Trophoblast cell (in vitro differentiated cells and primary cell): ENCODE results near the gene STAC2.
A peak's percentile ranks its signal among the peaks of the same experiment; 100 is the strongest.

Experiments used
- DNase-seq, 2 donors: peaks; one replicate each; pipeline ENCODE4 v3.0.0-alpha.2; 2016
- H2AFZ ChIP-seq: 2 replicates; pipeline ENCODE4 v1.6.1; 2013; ENCODE audit warnings: low read length, moderate library complexity, mild to moderate bottlenecking; ENCODE audit not compliant: insufficient read depth, poor library complexity
- H2AK5ac ChIP-seq: 2 replicates; pipeline ENCODE4 v1.6.1; 2013; ENCODE audit warnings: mild to moderate bottlenecking, low read length
- H2BK120ac ChIP-seq: 2 replicates; pipeline ENCODE4 v1.6.1; 2013; ENCODE audit warnings: low read length, mild to moderate bottlenecking, moderate library complexity; ENCODE audit not compliant: insufficient read depth, poor library complexity
- H2BK12ac ChIP-seq: 2 replicates; pipeline ENCODE4 v1.6.1; 2013; ENCODE audit warnings: mild to moderate bottlenecking, low read length, moderate library complexity
- H2BK5ac ChIP-seq: 2 replicates; pipeline ENCODE4 v1.6.1; 2013; ENCODE audit warnings: low read length, low read depth, moderate library complexity, mild to moderate bottlenecking; ENCODE audit not compliant: poor library complexity
- H3K14ac ChIP-seq: 2 replicates; pipeline ENCODE4 v1.6.1; 2013; ENCODE audit warnings: mild to moderate bottlenecking, low read length
- H3K18ac ChIP-seq: 2 replicates; pipeline ENCODE4 v1.6.1; 2013; ENCODE audit warnings: mild to moderate bottlenecking, low read length
- H3K23ac ChIP-seq: 2 replicates; pipeline ENCODE4 v1.6.1; 2013; ENCODE audit warnings: low read length
- H3K27ac ChIP-seq: 2 replicates; pipeline ENCODE4 v1.5.1; 2013; ENCODE audit warnings: low read depth, mild to moderate bottlenecking, inconsistent platforms, low read length, moderate library complexity
- H3K27me3 ChIP-seq: 2 replicates; pipeline ENCODE4 v1.6.1; 2013; ENCODE audit warnings: inconsistent platforms, mild to moderate bottlenecking, low read length, moderate library complexity; ENCODE audit not compliant: insufficient read depth
- H3K36me3 ChIP-seq, 2 experiments: 1 replicate in 1 of 2; 2 replicates in 1 of 2; pipeline ENCODE4 v1.6.1; 2013; ENCODE audit warnings: low read length in 2 of 2, mild to moderate bottlenecking in 2 of 2, moderate library complexity in 1 of 2; ENCODE audit not compliant: insufficient read depth in 2 of 2, control insufficient read depth in 1 of 2
- H3K4ac ChIP-seq: 2 replicates; pipeline ENCODE4 v1.6.1; 2013; ENCODE audit warnings: low read depth, mild to moderate bottlenecking, low read length, moderate library complexity
- H3K4me1 ChIP-seq, 2 experiments: 1 replicate in 1 of 2; 2 replicates in 1 of 2; pipeline ENCODE4 v1.6.1; 2013; ENCODE audit warnings: low read length in 2 of 2, mild to moderate bottlenecking in 2 of 2, moderate library complexity in 1 of 2; ENCODE audit not compliant: insufficient read depth in 2 of 2, control insufficient read depth in 1 of 2
- H3K4me2 ChIP-seq: 2 replicates; pipeline ENCODE4 v1.6.1; 2013; ENCODE audit warnings: inconsistent platforms, mild to moderate bottlenecking, low read length, moderate library complexity
- H3K4me3 ChIP-seq: 2 replicates; pipeline ENCODE4 v1.5.1; 2013; ENCODE audit warnings: mild to moderate bottlenecking, low read depth, low read length, inconsistent platforms
- H3K79me1 ChIP-seq: one replicate; pipeline ENCODE4 v1.6.1; 2013; ENCODE audit warnings: low read length
- H3K79me2 ChIP-seq: 2 replicates; pipeline ENCODE4 v1.6.1; 2013; ENCODE audit warnings: low read length, mild to moderate bottlenecking; ENCODE audit not compliant: control insufficient read depth, insufficient read depth, poor library complexity
- H3K9ac ChIP-seq: 2 replicates; pipeline ENCODE4 v1.6.1; 2013; ENCODE audit warnings: mild to moderate bottlenecking, low read length
- H3K9me3 ChIP-seq: 2 replicates; pipeline ENCODE4 v1.6.1; 2013; ENCODE audit warnings: low read depth, mild to moderate bottlenecking, control low read depth, inconsistent platforms, low read length; ENCODE audit not compliant: insufficient read depth
- H4K12ac ChIP-seq: 2 replicates; pipeline ENCODE4 v1.6.1; 2013; ENCODE audit warnings: low read depth, mild to moderate bottlenecking, low read length, moderate library complexity
- H4K8ac ChIP-seq: 2 replicates; pipeline ENCODE4 v1.6.1; 2013; ENCODE audit warnings: low read depth, mild to moderate bottlenecking, low read length, moderate library complexity
- H4K91ac ChIP-seq: one replicate; pipeline ENCODE4 v1.6.1; 2013; ENCODE audit warnings: low read depth, mild to moderate bottlenecking, low read length, moderate library complexity
- WGBS: extraction: QIAGEN DNeasy Blood & Tissue Kit; methylation state at CpG from one replicate; pipeline ENCODE4 v1.1.7; 2013; ENCODE audit warnings: missing lambda C conversion rate; ENCODE audit not compliant: insufficient read length, insufficient coverage; ENCODE audit errors: extremely low coverage; 5-methylcytosine and 5-hydroxymethylcytosine counted together

The STAC2 gene

GRCh38 chr17:39240631-39241030 lies 14.9 kb upstream of the STAC2 start:
- no peak overlapping the region for H4K12ac ChIP-seq
- H3K9ac ChIP-seq = no peak overlapping the region
- no peaks in the 10 kb centered on the region for H3K36me3 ChIP-seq
- no peaks in the 10 kb centered on the region for H3K9me3 ChIP-seq
- H3K14ac ChIP-seq = no peak overlapping the region
- no peak overlapping the region for H4K91ac ChIP-seq
- H3K18ac ChIP-seq = no peak overlapping the region
- no peaks in the 10 kb centered on the region for H3K27me3 ChIP-seq
- DNase-seq = no peak
- no peaks in the 10 kb centered on the region for H3K79me1 ChIP-seq
- no peak overlapping the region for H3K23ac ChIP-seq
- no peak overlapping the region for H3K4me3 ChIP-seq
- H2BK120ac ChIP-seq = no peak overlapping the region
- H3K4me2 ChIP-seq = no peak overlapping the region
- no peak overlapping the region for H2BK5ac ChIP-seq
- no CpG with 5 or more reads among the region's 5 CpGs for WGBS
- no peak overlapping the region for H3K27ac ChIP-seq
- no peak overlapping the region for H2AK5ac ChIP-seq
- no peak overlapping the region for H4K8ac ChIP-seq
- no peak overlapping the region for H2AFZ ChIP-seq
- H2BK12ac ChIP-seq = no peak overlapping the region
- H3K4me1 ChIP-seq = no peaks in the 10 kb centered on the region
- H3K79me2 ChIP-seq = no peaks in the 10 kb centered on the region
- no peak overlapping the region for H3K4ac ChIP-seq

- no peak overlapping the region for H4K91ac ChIP-seq
- DNase-seq = peak; percentile 66 to 83
- H2BK12ac ChIP-seq = no peak overlapping the region
- WGBS = no CpG with 5 or more reads among the region's 16 CpGs
- H3K9ac ChIP-seq = no peak overlapping the region
- no peak overlapping the region for H3K4me3 ChIP-seq
- no peaks in the 10 kb centered on the region for H3K79me2 ChIP-seq
- no peaks in the 10 kb centered on the region for H3K4me1 ChIP-seq
- no peak overlapping the region for H2AFZ ChIP-seq
- H3K4me2 ChIP-seq = no peak overlapping the region
- H3K36me3 ChIP-seq = no peaks in the 10 kb centered on the region
- no peak overlapping the region for H2BK120ac ChIP-seq
- H3K9me3 ChIP-seq = no peaks in the 10 kb centered on the region
- no peak overlapping the region for H3K4ac ChIP-seq
- no peak overlapping the region for H4K12ac ChIP-seq
- H3K18ac ChIP-seq = no peak overlapping the region
- H3K27me3 ChIP-seq = no peaks in the 10 kb centered on the region
- no peak overlapping the region for H3K14ac ChIP-seq
- H3K27ac ChIP-seq = no peak overlapping the region
- H4K8ac ChIP-seq = no peak overlapping the region
- no peak overlapping the region for H2BK5ac ChIP-seq
- no peaks in the 10 kb centered on the region for H3K79me1 ChIP-seq
- no peak overlapping the region for H3K23ac ChIP-seq
- no peak overlapping the region for H2AK5ac ChIP-seq
These were observed 14.0 kb upstream of the STAC2 start for GRCh38 chr17:39239640-39240314.

GRCh38 chr17:39238311-39238972 lies 12.7 kb upstream of the STAC2 start:
- no peak overlapping the region for H2AK5ac ChIP-seq
- H2AFZ ChIP-seq = no peak overlapping the region
- no peak for DNase-seq

GRCh38 chr17:39237586-39237985 lies 11.8 kb upstream of the STAC2 start:
- Histone ChIP-seq H3K23ac (no peak overlapping the region), H3K18ac (no peak overlapping the region), H3K36me3 (no peaks in the 10 kb centered on the region), H3K9me3 (no peaks in the 10 kb centered on the region), H2BK120ac (no peak overlapping the region), H2AFZ (no peak overlapping the region), H3K4me1 (no peaks in the 10 kb centered on the region), H4K8ac (no peak overlapping the region), H3K79me1 (no peaks in the 10 kb centered on the region), H3K4me3 (no peak overlapping the region), H3K9ac (no peak overlapping the region), H4K12ac (no peak overlapping the region), H3K27me3 (no peaks in the 10 kb centered on the region), H3K4me2 (no peak overlapping the region), H3K27ac (no peak overlapping the region), H2BK5ac (no peak overlapping the region), H3K79me2 (no peaks in the 10 kb centered on the region), H3K4ac (no peak overlapping the region), H2BK12ac (no peak overlapping the region), H3K14ac (no peak overlapping the region), H4K91ac (no peak overlapping the region), H2AK5ac (no peak overlapping the region)
- DNase-seq = no peak
- WGBS = no CpG with 5 or more reads among the region's 7 CpGs

More at GRCh38 chr17:39238311-39238972, 12.7 kb upstream of the STAC2 start:
- Histone ChIP-seq H3K4ac (no peak overlapping the region), H3K79me2 (no peaks in the 10 kb centered on the region), H3K4me1 (no peaks in the 10 kb centered on the region), H3K18ac (no peak overlapping the region), H4K91ac (no peak overlapping the region), H3K9me3 (no peaks in the 10 kb centered on the region), H4K8ac (no peak overlapping the region), H3K23ac (no peak overlapping the region), H2BK120ac (no peak overlapping the region), H2BK5ac (no peak overlapping the region), H3K27ac (no peak overlapping the region), H4K12ac (no peak overlapping the region), H3K4me2 (no peak overlapping the region), H3K14ac (no peak overlapping the region), H3K27me3 (no peaks in the 10 kb centered on the region), H3K36me3 (no peaks in the 10 kb centered on the region), H3K9ac (no peak overlapping the region), H3K79me1 (no peaks in the 10 kb centered on the region), H2BK12ac (no peak overlapping the region), H3K4me3 (no peak overlapping the region)
- no CpG with 5 or more reads among the region's 15 CpGs for WGBS
